Panc1 (cell line): ENCODE measurements around the gene CDK13. TPM values are rescaled to one million over a fixed set of nuclear protein-coding genes. Genes with fewer than 3 reads are reported as not detected.

Experiments used
- ATAC-seq: fragments of 200-7000 bp; cut with Tn5 transposase; 2 replicates; pipeline ENCODE4 v1.9.1; 2020; ENCODE audit warnings: mild to moderate bottlenecking, moderate library complexity
- BruUV-seq: library from RNA; stranded (reverse); fragments of 400-500 nt; replicated peaks from 2 replicates; lab custom pipeline; 2021; lab: Mats Ljungman, UMichigan
- CTCF ChIA-PET: fragments of 300-600 bp; sonication (Branson Sonifier 250); formaldehyde crosslinking; loops from one replicate; lab custom pipeline; 2022; ENCODE audit warnings: antibody characterized with exemption; lab: Charles Lee
- POLR2A ChIA-PET: fragments of 300-600 bp; sonication (Branson Sonifier 250); formaldehyde crosslinking; loops from one replicate; lab custom pipeline; 2022; ENCODE audit warnings: antibody characterized with exemption; lab: Charles Lee
- DNase-seq: peaks from one replicate; pipeline ENCODE4 v3.0.0-alpha.2; 2010; ENCODE audit warnings: low read depth, low spot score
- H3K27ac ChIP-seq: 2 replicates; pipeline ENCODE4 v1.5.1; 2011; ENCODE audit warnings: mild to moderate bottlenecking, low read length, inconsistent platforms
- H3K27me3 ChIP-seq: fragments of 200-500 bp; sonication (Bioruptor generic); 2 replicates; pipeline ENCODE4 v1.6.0; 2014; ENCODE audit warnings: low read length, inconsistent platforms; ENCODE audit not compliant: control insufficient read depth, insufficient read depth
- H3K36me3 ChIP-seq: fragments of 200-500 bp; sonication (Bioruptor generic); 2 replicates; pipeline ENCODE4 v1.5.1; 2014; ENCODE audit warnings: inconsistent platforms, mild to moderate bottlenecking, low read length, moderate library complexity; ENCODE audit not compliant: control insufficient read depth, insufficient read depth
- H3K4me1 ChIP-seq: 2 replicates; pipeline ENCODE4 v1.5.1; 2011; ENCODE audit warnings: inconsistent platforms, mild to moderate bottlenecking, low read length, moderate library complexity; ENCODE audit not compliant: control insufficient read depth, insufficient read depth
- H3K4me3 ChIP-seq, 2 experiments: 2 replicates each; pipeline ENCODE4 v1.5.1; 2011 to 2012; ENCODE audit warnings: low read depth in 2 of 2, low read length in 2 of 2, mild to moderate bottlenecking in 2 of 2, inconsistent platforms in 1 of 2, moderate library complexity in 1 of 2
- H3K9me3 ChIP-seq: fragments of 200-500 bp; sonication (Bioruptor generic); 2 replicates; pipeline ENCODE4 v1.5.1; 2014; ENCODE audit warnings: low read depth, mild to moderate bottlenecking, inconsistent platforms, low read length, moderate library complexity; ENCODE audit not compliant: control insufficient read depth, insufficient read depth
- CTCF ChIP-seq: fragments of 450-650 bp; IDR thresholded peaks from 2 replicates; pipeline ENCODE4 v1.5.1; 2017; ENCODE audit warnings: mild to moderate bottlenecking
- POLR2AphosphoS5 ChIP-seq: IDR thresholded peaks from 2 replicates; pipeline ENCODE4 v1.6.1; 2012; ENCODE audit warnings: mild to moderate bottlenecking, low read depth, low read length, moderate library complexity
- REST ChIP-seq, 2 experiments: IDR thresholded peaks; 2 replicates each; pipeline ENCODE4 v1.6.1; 2011 to 2012; ENCODE audit warnings: low read depth in 2 of 2, control low read depth in 1 of 2, low read length in 1 of 2, mild to moderate bottlenecking in 1 of 2, moderate library complexity in 1 of 2; ENCODE audit not compliant: insufficient read depth in 1 of 2
- SIN3A ChIP-seq: IDR thresholded peaks from 2 replicates; pipeline ENCODE4 v1.6.1; 2012; ENCODE audit warnings: low read depth, mild to moderate bottlenecking, low read length, moderate library complexity, borderline replicate concordance; ENCODE audit not compliant: insufficient read depth
- TCF7L2 ChIP-seq: IDR thresholded peaks from 2 replicates; pipeline ENCODE4 v1.6.1; 2011; ENCODE audit warnings: mild to moderate bottlenecking, low read depth, low read length, inconsistent platforms
- in situ Hi-C: cut with HindIII; loops from 2 replicates; pipeline ENCODE4 v1.10.0; 2016; ENCODE audit warnings: low sequenced_read_pairs, low pct_unique_long_range_greater_than_20kb
- intact Hi-C: fragments of 100-400 bp; cut with micrococcal nuclease; formaldehyde crosslinking; loops from one replicate; pipeline ENCODE4 v1.10.0; 2022; ENCODE audit not compliant: unreplicated experiment
- total RNA-seq: library from RNA; stranded (reverse); gene quantifications from one replicate; pipeline ENCODE4 v1.2.1, GENCODE V29; 2021; ENCODE audit not compliant: unreplicated experiment

Gene CDK13
- total RNA-seq, 1 experiment from 2014 or later: 52.0 TPM

GRCh38 chr7:39934132-39934531, 15.9 kb upstream of the CDK13 start:
- ATAC-seq (no peak), DNase-seq (no peak)
- H3K27ac ChIP-seq: no peak overlapping the region
- H3K4me3 ChIP-seq: no peak overlapping the region
- H3K27me3 ChIP-seq: peaks cover 2% of the 10 kb centered on the region; the same call in 1 of the 2 replicates
- TF ChIP-seq POLR2AphosphoS5: no peak
- no peak for TF ChIP-seq SIN3A
- TF ChIP-seq CTCF: no peak
- no peak for TF ChIP-seq TCF7L2
- no peak for TF ChIP-seq REST (IDR thresholded peaks at IDR 0.05; ENCODE audit: insufficient read depth in 1 of 2, low read depth in 2 of 2, low read length in 1 of 2)
- H3K4me1 ChIP-seq: no peaks in the 10 kb centered on the region
- no TSS peak for BruUV-seq
- ChIA-PET POLR2A (no interaction called here), CTCF (no interaction called here)
- intact Hi-C loops (no loop called here), in situ Hi-C loops (no loop called here)
- no peaks in the 10 kb centered on the region for H3K9me3 ChIP-seq
- no peaks in the 10 kb centered on the region for H3K36me3 ChIP-seq

- in situ Hi-C loops (no loop called here), intact Hi-C loops (no loop called here)
- DNase-seq: no peak
- BruUV-seq: no TSS peak
- no peaks in the 10 kb centered on the region for H3K36me3 ChIP-seq
- ATAC-seq: no peak
- no peaks in the 10 kb centered on the region for H3K9me3 ChIP-seq
- H3K4me3 ChIP-seq: no peak overlapping the region
- TF ChIP-seq SIN3A (no peak), TCF7L2 (no peak), POLR2AphosphoS5 (no peak), CTCF (no peak), REST (IDR thresholded peaks at IDR 0.05; ENCODE audit: insufficient read depth in 1 of 2, low read depth in 2 of 2, low read length in 1 of 2) (no peak)
- ChIA-PET POLR2A (no interaction called here), CTCF (no interaction called here)
- H3K4me1 ChIP-seq: no peaks in the 10 kb centered on the region
- peaks cover 2% of the 10 kb centered on the region; the same call in 1 of the 2 replicates for H3K27me3 ChIP-seq
- H3K27ac ChIP-seq: no peak overlapping the region
These were observed 13.3 kb upstream of the CDK13 start for GRCh38 chr7:39936761-39937160.
